Liver (tissue), 9 donors: ENCODE data around the gene CCNK. TPM values are rescaled to one million over a fixed set of nuclear protein-coding genes. Genes with fewer than 3 reads are reported as not detected.

Experiments
- DNase-seq: peaks from one replicate; pipeline ENCODE4 v3.0.0-alpha.2; 2017; ENCODE audit warnings: low spot score
- H3K27ac ChIP-seq, 2 donors: one replicate each; pipeline ENCODE4 v1.7.0; 2013; ENCODE audit warnings: inconsistent platforms in 2 of 2, low read length in 2 of 2, control low read depth in 1 of 2, low read depth in 1 of 2, mild to moderate bottlenecking in 1 of 2
- H3K27me3 ChIP-seq, 4 donors: one replicate each; pipeline versions ENCODE4 v1.6.1 to v1.7.0; 2013; ENCODE audit warnings: low read length in 3 of 4, inconsistent platforms in 1 of 4, mild to moderate bottlenecking in 1 of 4, moderate library complexity in 1 of 4; ENCODE audit not compliant: control insufficient read depth in 4 of 4, insufficient read depth in 4 of 4
- H3K36me3 ChIP-seq, 4 donors: one replicate each; pipeline versions ENCODE4 v1.6.1 to v1.7.0; 2013; ENCODE audit warnings: low read length in 3 of 4, mild to moderate bottlenecking in 3 of 4, low read depth in 1 of 4, moderate library complexity in 1 of 4; ENCODE audit not compliant: control insufficient read depth in 4 of 4, insufficient read depth in 3 of 4
- H3K4me1 ChIP-seq, 4 donors: one replicate each; pipeline versions ENCODE4 v1.6.1 to v1.7.0; 2013; ENCODE audit warnings: low read length in 3 of 4, mild to moderate bottlenecking in 3 of 4, moderate library complexity in 1 of 4; ENCODE audit not compliant: control insufficient read depth in 4 of 4, insufficient read depth in 4 of 4
- H3K4me3 ChIP-seq, 3 donors: one replicate each; pipeline versions ENCODE4 v1.6.1 to v1.7.0; 2013; ENCODE audit warnings: low read length in 3 of 3, control low read depth in 1 of 3, low read depth in 1 of 3, mild to moderate bottlenecking in 1 of 3
- H3K9ac ChIP-seq, 2 donors: one replicate each; pipeline ENCODE4 v1.7.0; 2013; ENCODE audit warnings: low read length in 2 of 2, mild to moderate bottlenecking in 2 of 2, moderate library complexity in 2 of 2, control low read depth in 1 of 2, low read depth in 1 of 2
- H3K9me3 ChIP-seq, 4 donors: one replicate each; pipeline versions ENCODE4 v1.6.1 to v1.7.0; 2013; ENCODE audit warnings: low read length in 3 of 4; ENCODE audit not compliant: control insufficient read depth in 4 of 4
- ATF3 ChIP-seq: IDR thresholded peaks from 2 replicates; pipeline ENCODE4 v1.6.1; 2016; ENCODE audit warnings: antibody characterized with exemption
- EGR1 ChIP-seq, 2 donors: IDR thresholded peaks; 2 replicates each; pipeline ENCODE4 v1.6.1; 2016 to 2018; ENCODE audit warnings: antibody characterized with exemption in 2 of 2, low read depth in 2 of 2
- FOXA1 ChIP-seq: IDR thresholded peaks from 2 replicates; pipeline ENCODE4 v1.6.1; 2016; ENCODE audit warnings: antibody characterized with exemption
- FOXA2 ChIP-seq: IDR thresholded peaks from 2 replicates; pipeline ENCODE4 v1.6.1; 2016; ENCODE audit warnings: antibody characterized with exemption
- GABPA ChIP-seq, 2 donors: IDR thresholded peaks in 1 of 2; conservative IDR thresholded peaks in 1 of 2; 2 replicates each; pipeline ENCODE4 v1.6.1; 2016; ENCODE audit warnings: antibody characterized with exemption in 2 of 2, mild to moderate bottlenecking in 1 of 2, moderate library complexity in 1 of 2
- HNF4A ChIP-seq, 2 donors: conservative IDR thresholded peaks; 2 replicates each; pipeline ENCODE4 v1.6.1; 2016; ENCODE audit warnings: antibody characterized with exemption in 2 of 2, mild to moderate bottlenecking in 2 of 2
- HNF4G ChIP-seq: IDR thresholded peaks from 2 replicates; pipeline ENCODE4 v1.6.1; 2016; ENCODE audit warnings: antibody characterized with exemption
- JUND ChIP-seq, 2 donors: IDR thresholded peaks; 2 replicates each; pipeline ENCODE4 v1.6.1; 2016; ENCODE audit warnings: antibody characterized with exemption in 2 of 2
- MAX ChIP-seq: IDR thresholded peaks from 2 replicates; pipeline ENCODE4 v1.6.1; 2016; ENCODE audit warnings: antibody characterized with exemption
- NR2F2 ChIP-seq: IDR thresholded peaks from 2 replicates; pipeline ENCODE4 v1.6.1; 2016; ENCODE audit warnings: antibody characterized with exemption
- RAD21 ChIP-seq, 2 donors: IDR thresholded peaks; 2 replicates each; pipeline ENCODE4 v1.6.1; 2016; ENCODE audit warnings: antibody characterized with exemption in 2 of 2, mild to moderate bottlenecking in 2 of 2
- REST ChIP-seq: IDR thresholded peaks from 2 replicates; pipeline ENCODE4 v1.6.1; 2016; ENCODE audit warnings: antibody characterized with exemption, mild to moderate bottlenecking
- RXRA ChIP-seq, 2 donors: IDR thresholded peaks; 2 replicates each; pipeline ENCODE4 v1.6.1; 2017 to 2018; ENCODE audit warnings: antibody characterized with exemption in 2 of 2, mild to moderate bottlenecking in 1 of 2
- SP1 ChIP-seq: IDR thresholded peaks from 2 replicates; pipeline ENCODE4 v1.6.1; 2018; ENCODE audit warnings: antibody characterized with exemption, mild to moderate bottlenecking
- TAF1 ChIP-seq: conservative IDR thresholded peaks from 2 replicates; pipeline ENCODE4 v1.6.1; 2016; ENCODE audit warnings: antibody characterized with exemption, mild to moderate bottlenecking
- YY1 ChIP-seq: IDR thresholded peaks from 2 replicates; pipeline ENCODE4 v1.6.1; 2016; ENCODE audit warnings: antibody characterized with exemption, mild to moderate bottlenecking
- whole genome bisulfite sequencing: extraction: QIAGEN DNeasy Blood & Tissue Kit; methylation state at CpG from one replicate; pipeline ENCODE4 v1.1.7; 2013; 5-methylcytosine and 5-hydroxymethylcytosine counted together
- polyA plus RNA-seq, 2 donors: library from polyadenylated mRNA; stranded (reverse) in 1 of 2; unstranded in 1 of 2; fragments of 200-250 nt in 1 of 2; fragments of >200 nt in 1 of 2; fragmentation: Nextera tagmentation in 1 of 2; extraction: Ambion mirVana in 1 of 2; gene quantifications; one replicate each; pipeline versions ENCODE4 v1.2.1 to v1.2.3, GENCODE V29; 2013 to 2015
- total RNA-seq, 2 donors: library from RNA; depleted of rRNA; stranded (reverse); fragments of >200 nt; gene quantifications; one replicate each; pipeline ENCODE4 v1.2.3, GENCODE V29; 2014
- TF ChIP-seq, protein P1 (sequence below): fragments of 150-350 bp; IDR thresholded peaks from 2 replicates; pipeline ENCODE4 v1.5.1; 2017; ENCODE audit warnings: improper control_type of control experiment, low read depth, low read length; ENCODE audit not compliant: missing input control
- TF ChIP-seq, protein P2 (sequence below): IDR thresholded peaks from 2 replicates; pipeline ENCODE4 v1.6.1; 2016; ENCODE audit warnings: antibody characterized with exemption
- donor health status: healthy.
- donor health status: healthy.
- donor health status: healthy.
- donor health status: healthy.
- donor health status: healthy.

Gene CCNK
- total and polyA plus RNA-seq, 4 donors = 7.7 to 33.4 (median 13.2) TPM

DNA sequence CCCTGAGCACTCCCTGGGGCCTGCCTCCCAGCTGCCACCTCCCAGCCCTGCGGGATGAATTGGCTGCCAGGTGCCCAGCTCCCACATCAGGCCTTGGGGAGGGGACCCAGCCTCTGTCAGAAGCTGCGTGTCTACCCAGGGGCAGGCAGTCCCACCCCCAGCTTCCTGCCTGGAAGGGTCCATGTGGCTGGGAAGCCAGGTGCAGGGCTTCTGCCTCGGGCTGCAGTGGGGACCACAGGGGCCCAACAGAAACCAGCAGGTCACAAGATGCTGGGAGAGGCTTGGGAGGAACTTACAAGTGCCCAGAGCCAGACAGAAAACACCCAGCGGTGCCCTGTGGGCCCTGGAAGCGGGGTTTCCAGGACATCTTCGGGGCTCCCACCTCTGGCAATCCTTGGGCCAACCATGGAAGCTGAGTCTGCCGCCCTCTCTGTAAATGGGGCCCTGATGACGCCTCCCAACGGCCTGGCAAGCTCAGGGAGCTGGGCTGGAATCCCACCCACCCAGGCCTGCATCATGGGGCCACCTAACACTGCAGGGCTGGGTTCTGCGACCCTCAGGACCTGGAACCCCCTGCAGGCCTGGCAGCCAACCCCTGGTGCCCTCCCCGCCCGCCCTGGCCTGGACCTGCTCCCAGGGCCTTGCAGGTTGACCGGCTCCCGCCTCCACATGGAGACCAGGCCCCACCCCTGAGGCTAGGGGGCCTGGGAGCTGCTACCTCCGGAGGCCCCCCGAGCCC is 36.6 kb downstream of the CCNK start:
- Histone ChIP-seq H3K9me3 (no peaks in the 10 kb centered on the region), H3K4me1 (peaks cover 0 to 8% (median 3%) of the 10 kb centered on the region in 4 donors), H3K4me3 (no peak overlapping the region), H3K27me3 (no peaks in the 10 kb centered on the region), H3K9ac (no peak overlapping the region), H3K36me3 (peaks cover 3 to 29% (median 6%) of the 10 kb centered on the region in 4 donors), H3K27ac (no peak overlapping the region)
- WGBS = 64% methylated on average over 16 of the region's 16 CpGs
- DNase-seq = no peak
- TF ChIP-seq HNF4G (no peak), FOXA2 (no peak), EGR1 (IDR thresholded peaks at IDR 0.05; ENCODE audit: low read depth in 2 of 2) (no peak), JUND (IDR thresholded peaks at IDR 0.05) (no peak), REST (no peak), YY1 (no peak), FOXA1 (no peak), RAD21 (IDR thresholded peaks at IDR 0.05) (no peak), GABPA (IDR thresholded peaks at IDR 0.05 in 1 of 2, conservative IDR thresholded peaks at IDR 0.05 in 1 of 2) (no peak), HNF4A (conservative IDR thresholded peaks at IDR 0.05) (no peak), MAX (no peak)
- TF ChIP-seq, protein P1, sequence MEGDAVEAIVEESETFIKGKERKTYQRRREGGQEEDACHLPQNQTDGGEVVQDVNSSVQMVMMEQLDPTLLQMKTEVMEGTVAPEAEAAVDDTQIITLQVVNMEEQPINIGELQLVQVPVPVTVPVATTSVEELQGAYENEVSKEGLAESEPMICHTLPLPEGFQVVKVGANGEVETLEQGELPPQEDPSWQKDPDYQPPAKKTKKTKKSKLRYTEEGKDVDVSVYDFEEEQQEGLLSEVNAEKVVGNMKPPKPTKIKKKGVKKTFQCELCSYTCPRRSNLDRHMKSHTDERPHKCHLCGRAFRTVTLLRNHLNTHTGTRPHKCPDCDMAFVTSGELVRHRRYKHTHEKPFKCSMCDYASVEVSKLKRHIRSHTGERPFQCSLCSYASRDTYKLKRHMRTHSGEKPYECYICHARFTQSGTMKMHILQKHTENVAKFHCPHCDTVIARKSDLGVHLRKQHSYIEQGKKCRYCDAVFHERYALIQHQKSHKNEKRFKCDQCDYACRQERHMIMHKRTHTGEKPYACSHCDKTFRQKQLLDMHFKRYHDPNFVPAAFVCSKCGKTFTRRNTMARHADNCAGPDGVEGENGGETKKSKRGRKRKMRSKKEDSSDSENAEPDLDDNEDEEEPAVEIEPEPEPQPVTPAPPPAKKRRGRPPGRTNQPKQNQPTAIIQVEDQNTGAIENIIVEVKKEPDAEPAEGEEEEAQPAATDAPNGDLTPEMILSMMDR = no peak

DNA sequence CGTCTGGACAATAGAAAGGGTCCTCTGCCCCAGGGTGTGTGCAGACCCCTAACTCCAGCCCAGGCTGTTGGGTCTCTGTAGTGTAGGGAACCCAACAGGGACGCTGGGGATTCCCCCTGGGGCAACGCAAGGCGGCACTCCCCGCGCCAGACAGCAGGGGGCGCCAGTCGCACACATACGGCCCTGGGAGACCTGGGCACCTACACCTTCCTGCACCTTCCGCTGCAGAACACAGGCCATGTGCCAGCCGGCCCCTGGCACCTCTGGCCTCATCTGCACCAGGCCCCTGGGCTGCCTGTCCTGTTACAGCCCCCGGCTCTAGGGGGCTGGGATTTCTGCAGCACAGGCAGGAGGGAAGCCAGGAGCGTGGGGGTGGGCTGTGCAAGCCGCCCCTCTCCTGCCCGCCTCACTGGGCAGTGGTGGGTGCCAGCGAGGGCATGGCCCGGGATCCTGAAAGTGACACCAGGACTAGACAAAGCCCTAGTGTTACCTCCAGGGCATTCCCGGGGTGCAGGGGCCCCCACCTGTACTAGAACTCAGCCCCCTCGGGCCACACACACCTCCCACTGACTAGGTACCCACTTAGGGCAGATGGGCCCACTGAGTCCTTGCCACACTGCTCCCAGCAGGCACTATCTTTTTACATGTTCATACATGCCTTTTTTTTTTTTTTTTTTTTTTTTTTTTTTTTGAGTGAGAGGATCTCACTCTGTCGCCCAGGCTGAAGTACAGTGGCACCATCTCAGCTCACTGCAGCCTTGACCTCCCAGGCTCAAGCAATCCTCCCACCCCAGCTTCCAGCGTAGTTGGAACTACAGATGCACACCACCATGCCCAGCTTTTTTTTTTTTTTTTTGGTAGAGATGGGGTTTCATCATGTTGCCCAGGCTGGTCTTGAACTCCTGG is 37.5 kb downstream of the CCNK start:
- WGBS = 38% methylated on average over 21 of the region's 21 CpGs
- peaks cover 0 to 20% (median 2%) of the 10 kb centered on the region in 4 donors for H3K36me3 ChIP-seq
- no peaks in the 10 kb centered on the region for H3K9me3 ChIP-seq
- no peaks in the 10 kb centered on the region for H3K27me3 ChIP-seq
- peaks cover 0 to 12% (median 3%) of the 10 kb centered on the region in 4 donors for H3K4me1 ChIP-seq
- TF ChIP-seq JUND (IDR thresholded peaks at IDR 0.05) = no peak
- TF ChIP-seq SP1 = no peak
- TF ChIP-seq RXRA (IDR thresholded peaks at IDR 0.05) = peak; percentile 9 to 26
- TF ChIP-seq EGR1 (IDR thresholded peaks at IDR 0.05; ENCODE audit: low read depth in 2 of 2) = no peak
- TF ChIP-seq NR2F2 = no peak
- no peak for TF ChIP-seq HNF4A (conservative IDR thresholded peaks at IDR 0.05)
- TF ChIP-seq HNF4G = no peak
- TF ChIP-seq ATF3 = no peak
- TF ChIP-seq, protein P1 = peak; percentile 98
- no peak for TF ChIP-seq GABPA (IDR thresholded peaks at IDR 0.05 in 1 of 2, conservative IDR thresholded peaks at IDR 0.05 in 1 of 2)
- TF ChIP-seq TAF1 = no peak
- peak; percentile 99 to 100 for TF ChIP-seq RAD21 (IDR thresholded peaks at IDR 0.05)
- no peak for TF ChIP-seq FOXA1
- no peak for TF ChIP-seq MAX
- TF ChIP-seq, protein P2, sequence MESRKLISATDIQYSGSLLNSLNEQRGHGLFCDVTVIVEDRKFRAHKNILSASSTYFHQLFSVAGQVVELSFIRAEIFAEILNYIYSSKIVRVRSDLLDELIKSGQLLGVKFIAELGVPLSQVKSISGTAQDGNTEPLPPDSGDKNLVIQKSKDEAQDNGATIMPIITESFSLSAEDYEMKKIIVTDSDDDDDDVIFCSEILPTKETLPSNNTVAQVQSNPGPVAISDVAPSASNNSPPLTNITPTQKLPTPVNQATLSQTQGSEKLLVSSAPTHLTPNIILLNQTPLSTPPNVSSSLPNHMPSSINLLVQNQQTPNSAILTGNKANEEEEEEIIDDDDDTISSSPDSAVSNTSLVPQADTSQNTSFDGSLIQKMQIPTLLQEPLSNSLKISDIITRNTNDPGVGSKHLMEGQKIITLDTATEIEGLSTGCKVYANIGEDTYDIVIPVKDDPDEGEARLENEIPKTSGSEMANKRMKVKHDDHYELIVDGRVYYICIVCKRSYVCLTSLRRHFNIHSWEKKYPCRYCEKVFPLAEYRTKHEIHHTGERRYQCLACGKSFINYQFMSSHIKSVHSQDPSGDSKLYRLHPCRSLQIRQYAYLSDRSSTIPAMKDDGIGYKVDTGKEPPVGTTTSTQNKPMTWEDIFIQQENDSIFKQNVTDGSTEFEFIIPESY = no peak
- TF ChIP-seq YY1 = no peak
- no peak for TF ChIP-seq FOXA2
- no peak overlapping the region for H3K27ac ChIP-seq
- H3K9ac ChIP-seq = no peak overlapping the region
- no peak overlapping the region for H3K4me3 ChIP-seq
- peak; percentile 82 for DNase-seq
